Lower leg skin (tissue), 4 donors: ENCODE results near the gene VPS35L. TPM values are rescaled to one million over a fixed set of nuclear protein-coding genes. Genes with fewer than 3 reads are reported as not detected.

Experiments used
- DNase-seq, 2 donors: peaks; one replicate each; pipeline ENCODE4 v3.0.0-alpha.2; 2019; ENCODE audit warnings: low spot score in 2 of 2
- H3K4me3 ChIP-seq: fragments of 200-600 bp; sonication (generic); 2 replicates; pipeline ENCODE4 v1.5.1; 2017; ENCODE audit warnings: mild to moderate bottlenecking, low read depth; ENCODE audit not compliant: poor library complexity, severe bottlenecking
- CTCF ChIP-seq, 3 donors: fragments of 450-650 bp; IDR thresholded peaks; one replicate each; pipeline ENCODE4 v1.5.1; 2016; ENCODE audit warnings: antibody characterized with exemption in 3 of 3, mild to moderate bottlenecking in 3 of 3, moderate library complexity in 2 of 3
- POLR2A ChIP-seq, 2 donors: fragments of 450-650 bp; IDR thresholded peaks; one replicate each; pipeline ENCODE4 v1.6.1; 2016 to 2017; ENCODE audit warnings: antibody characterized with exemption in 2 of 2, mild to moderate bottlenecking in 1 of 2, moderate library complexity in 1 of 2
- WGBS, 2 donors: methylation state at CpG; one replicate each; pipeline ENCODE4 v1.1.5; 2018; 5-methylcytosine and 5-hydroxymethylcytosine counted together
- intact Hi-C: fragments of 100-400 bp; cut with DNase I; formaldehyde crosslinking; loops from one replicate; pipeline ENCODE4 v1.15.0; 2023; ENCODE audit warnings: low total_unique reads
- total RNA-seq, 4 donors: library from RNA; depleted of rRNA; stranded (reverse); fragments of >200 nt; gene quantifications; one replicate each; pipeline ENCODE4 v1.1.0, GENCODE V29; 2016

The VPS35L gene
- total RNA-seq, 4 donors from 2014 or later = 14.5 to 24.2 (median 17.0) TPM

- intact Hi-C loops = no loop called here
- TF ChIP-seq POLR2A (IDR thresholded peaks at IDR 0.05) = no peak
- TF ChIP-seq CTCF (IDR thresholded peaks at IDR 0.05) = no peak
- DNase-seq = no peak
- 74 to 84% methylated on average over 17 to 18 of the region's 18 CpGs for WGBS, 2 donors
- H3K4me3 ChIP-seq = no peak overlapping the region
These were observed 149.0 kb downstream of the VPS35L start for GRCh38 chr16:19704321-19705145.

- H3K4me3 ChIP-seq = no peak overlapping the region
- intact Hi-C loops = no loop called here
- DNase-seq = no peak
- 89 to 91% methylated on average over 8 of the region's 8 CpGs for WGBS, 2 donors
- no peak for TF ChIP-seq CTCF (IDR thresholded peaks at IDR 0.05)
- no peak for TF ChIP-seq POLR2A (IDR thresholded peaks at IDR 0.05)
These were observed 149.6 kb downstream of the VPS35L start for GRCh38 chr16:19705146-19705501.

- TF ChIP-seq POLR2A (IDR thresholded peaks at IDR 0.05) (no peak), CTCF (IDR thresholded peaks at IDR 0.05) (no peak)
- no peak for DNase-seq
- intact Hi-C loops = no loop called here
- 79 to 81% methylated on average over 5 of the region's 5 CpGs for WGBS, 2 donors
- H3K4me3 ChIP-seq = no peak overlapping the region
These were observed 150.3 kb downstream of the VPS35L start for GRCh38 chr16:19705843-19706242.

GRCh38 chr16:19706846-19707245, 151.3 kb downstream of the VPS35L start:
- DNase-seq = no peak
- TF ChIP-seq CTCF (IDR thresholded peaks at IDR 0.05) (no peak), POLR2A (IDR thresholded peaks at IDR 0.05) (no peak)
- H3K4me3 ChIP-seq = no peak overlapping the region
- intact Hi-C loops = no loop called here
- WGBS, 2 donors = 92 to 95% methylated on average over 15 of the region's 15 CpGs

- H3K4me3 ChIP-seq = no peak overlapping the region
- intact Hi-C loops = no loop called here
- WGBS, 2 donors = 83 to 92% methylated on average over 22 of the region's 22 CpGs
- no peak for DNase-seq
- TF ChIP-seq POLR2A (IDR thresholded peaks at IDR 0.05) (no peak), CTCF (IDR thresholded peaks at IDR 0.05) (no peak)
These were observed 152.2 kb downstream of the VPS35L start for GRCh38 chr16:19707569-19708295.
